ENCODE results near the gene FLNC. TPM values are rescaled to one million over a fixed set of nuclear protein-coding genes. Genes with fewer than 3 reads are reported as not detected.

Gene FLNC
- total and polyA plus RNA-seq, 2 of the 4 experiments (the other 2 are of a cell fraction), result 116 to 154 TPM

DNA sequence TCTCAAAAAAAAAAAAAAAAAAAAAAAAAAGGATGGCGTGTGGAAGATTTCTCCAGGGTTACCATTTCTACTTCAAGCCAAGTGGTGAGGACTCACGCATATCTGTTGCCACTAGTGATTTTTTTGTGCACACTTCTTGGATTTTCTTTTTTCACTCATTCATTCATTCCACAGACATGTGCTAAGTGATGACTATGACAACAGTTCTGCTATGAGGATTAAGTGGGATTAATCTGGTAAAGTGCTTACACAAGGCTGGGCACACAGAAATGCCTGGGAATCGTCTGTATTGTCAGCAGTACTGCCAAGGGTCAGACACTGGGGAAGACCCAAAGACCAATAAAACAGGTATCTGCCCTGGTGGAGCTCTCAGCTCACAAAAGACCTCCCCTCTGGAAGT is 48.4 kb upstream of the FLNC start:
- H3K4me1 ChIP-seq (ENCODE audit: control insufficient read depth, insufficient read depth, low read length), result peaks cover 6% of the 10 kb centered on the region
- H3K4ac ChIP-seq (ENCODE audit: low read depth, low read length), result no peak overlapping the region; the same call in 1 of the 2 replicates
- H3K36me3 ChIP-seq (ENCODE audit: control insufficient read depth, insufficient read depth, low read length), result no peaks in the 10 kb centered on the region
- no peak overlapping the region for H3K9ac ChIP-seq (ENCODE audit: low read depth, low read length)
- no peak overlapping the region for H4K8ac ChIP-seq (ENCODE audit: low read depth in 2 of 2, low read length in 2 of 2)
- H3K27me3 ChIP-seq (ENCODE audit: control insufficient read depth, insufficient read depth, low read length), result 0 out of 2 replicates have a peak, but pooled peaks cover 2% of the 10 kb centered on the region
- peaks cover 4% of the 10 kb centered on the region; the same call in 1 of the 2 replicates for H3K9me1 ChIP-seq (ENCODE audit: insufficient read depth, low read length)
- no peak overlapping the region for H3K27ac ChIP-seq (ENCODE audit: insufficient read depth, low read length)
- no peak overlapping the region for H3K4me3 ChIP-seq (ENCODE audit: insufficient read depth, low read depth, low read length)
- no peak overlapping the region for H2BK5ac ChIP-seq (ENCODE audit: low read depth, low read length, poor library complexity, severe bottlenecking)
- no peak overlapping the region for H4K91ac ChIP-seq (ENCODE audit: insufficient read depth, low read depth, low read length)
- H3K23ac ChIP-seq (ENCODE audit: low read depth, low read length), result no peak overlapping the region
- H2AFZ ChIP-seq (replicated peaks; ENCODE audit: low read length, poor library complexity), result no peak overlapping the region
- H4K5ac ChIP-seq (ENCODE audit: low read depth, low read length), result no peak overlapping the region
- H3K4me2 ChIP-seq (ENCODE audit: low read depth, low read length), result no peak overlapping the region
- peaks cover 5% of the 10 kb centered on the region; the same call in 1 of the 2 replicates for H4K20me1 ChIP-seq (ENCODE audit: insufficient read depth, low read length)
- ChIA-PET POLR2A (ENCODE audit: unreplicated experiment) (no interaction called here), CTCF (no interaction called here)
- no peaks in the 10 kb centered on the region for H3K79me1 ChIP-seq (ENCODE audit: low read depth in 1 of 2, low read length in 2 of 2)
- H2BK15ac ChIP-seq (ENCODE audit: low read depth, low read length), result no peak overlapping the region
- no peak overlapping the region for H2AK5ac ChIP-seq (ENCODE audit: low read depth, low read length)
- no peak overlapping the region for H2BK20ac ChIP-seq (ENCODE audit: low read depth, low read length)
- no peak overlapping the region for H3K18ac ChIP-seq (ENCODE audit: low read depth, low read length)
- dilution Hi-C loops (cut with HindIII; ENCODE audit: low sequenced_read_pairs, unreplicated experiment), result no loop called here
- in situ Hi-C loops (cut with MboI; ENCODE audit: low sequenced_read_pairs), result no loop called here
- H2BK120ac ChIP-seq (ENCODE audit: low read depth, low read length), result no peak overlapping the region
- intact Hi-C loops (cut with micrococcal nuclease), result no loop called here
- no peak for TF ChIP-seq RAD21 (IDR thresholded peaks at IDR 0.05; ENCODE audit: low read length)
- TF ChIP-seq CEBPB (IDR thresholded peaks at IDR 0.05; ENCODE audit: low read depth, low read length), result no peak
- TF ChIP-seq MXI1 (IDR thresholded peaks at IDR 0.05; ENCODE audit: borderline replicate concordance, low read depth, low read length), result no peak
- TF ChIP-seq MAZ (IDR thresholded peaks at IDR 0.05; ENCODE audit: borderline replicate concordance, low read depth, low read length), result no peak
- no peak for TF ChIP-seq POLR2A (IDR thresholded peaks at IDR 0.05; ENCODE audit: low read depth, low read length)
- TF ChIP-seq, protein P1, sequence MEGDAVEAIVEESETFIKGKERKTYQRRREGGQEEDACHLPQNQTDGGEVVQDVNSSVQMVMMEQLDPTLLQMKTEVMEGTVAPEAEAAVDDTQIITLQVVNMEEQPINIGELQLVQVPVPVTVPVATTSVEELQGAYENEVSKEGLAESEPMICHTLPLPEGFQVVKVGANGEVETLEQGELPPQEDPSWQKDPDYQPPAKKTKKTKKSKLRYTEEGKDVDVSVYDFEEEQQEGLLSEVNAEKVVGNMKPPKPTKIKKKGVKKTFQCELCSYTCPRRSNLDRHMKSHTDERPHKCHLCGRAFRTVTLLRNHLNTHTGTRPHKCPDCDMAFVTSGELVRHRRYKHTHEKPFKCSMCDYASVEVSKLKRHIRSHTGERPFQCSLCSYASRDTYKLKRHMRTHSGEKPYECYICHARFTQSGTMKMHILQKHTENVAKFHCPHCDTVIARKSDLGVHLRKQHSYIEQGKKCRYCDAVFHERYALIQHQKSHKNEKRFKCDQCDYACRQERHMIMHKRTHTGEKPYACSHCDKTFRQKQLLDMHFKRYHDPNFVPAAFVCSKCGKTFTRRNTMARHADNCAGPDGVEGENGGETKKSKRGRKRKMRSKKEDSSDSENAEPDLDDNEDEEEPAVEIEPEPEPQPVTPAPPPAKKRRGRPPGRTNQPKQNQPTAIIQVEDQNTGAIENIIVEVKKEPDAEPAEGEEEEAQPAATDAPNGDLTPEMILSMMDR (conservative IDR thresholded peaks at IDR 0.05; ENCODE audit: low read depth, low read length), result no peak
- no peak for TF ChIP-seq FOS (IDR thresholded peaks at IDR 0.05; ENCODE audit: low read depth, low read length)
- no peak for TF ChIP-seq BHLHE40 (IDR thresholded peaks at IDR 0.05; ENCODE audit: low read depth, low read length)
- TF ChIP-seq ELK1 (IDR thresholded peaks at IDR 0.05; ENCODE audit: borderline replicate concordance, low read depth, low read length), result no peak
- DNase-seq (no peak), ATAC-seq (ENCODE audit: low read depth) (no peak)
- no CpG with 5 or more reads among the region's 3 CpGs for WGBS, 2 experiments (ENCODE audit: extremely low coverage in 2 of 2, insufficient read length in 1 of 2)
- no peak overlapping the region for H3K14ac ChIP-seq (replicated peaks; ENCODE audit: low read depth, low read length)
- no peak overlapping the region for H3K56ac ChIP-seq (ENCODE audit: extremely low read depth, insufficient read depth, low read length)
- no peak overlapping the region for H2AK9ac ChIP-seq (replicated peaks; ENCODE audit: low read depth, low read length, poor library complexity)
- no TSS peak for BruUV-seq (replicated peaks)
- no peaks in the 10 kb centered on the region for H3K9me3 ChIP-seq (ENCODE audit: control insufficient read depth, insufficient read depth, low read length)

Measured in IMR-90 (cell line).